GM15510 (cell line): ENCODE measurements around the gene S100A3.

ENCODE experiments used
- POLR2A ChIP-seq: IDR thresholded peaks from 3 replicates; pipeline ENCODE4 v1.6.1; 2011; ENCODE audit warnings: borderline replicate concordance; ENCODE audit not compliant: insufficient read length; ENCODE audit errors: extremely low read depth

S100A3 gene

DNA sequence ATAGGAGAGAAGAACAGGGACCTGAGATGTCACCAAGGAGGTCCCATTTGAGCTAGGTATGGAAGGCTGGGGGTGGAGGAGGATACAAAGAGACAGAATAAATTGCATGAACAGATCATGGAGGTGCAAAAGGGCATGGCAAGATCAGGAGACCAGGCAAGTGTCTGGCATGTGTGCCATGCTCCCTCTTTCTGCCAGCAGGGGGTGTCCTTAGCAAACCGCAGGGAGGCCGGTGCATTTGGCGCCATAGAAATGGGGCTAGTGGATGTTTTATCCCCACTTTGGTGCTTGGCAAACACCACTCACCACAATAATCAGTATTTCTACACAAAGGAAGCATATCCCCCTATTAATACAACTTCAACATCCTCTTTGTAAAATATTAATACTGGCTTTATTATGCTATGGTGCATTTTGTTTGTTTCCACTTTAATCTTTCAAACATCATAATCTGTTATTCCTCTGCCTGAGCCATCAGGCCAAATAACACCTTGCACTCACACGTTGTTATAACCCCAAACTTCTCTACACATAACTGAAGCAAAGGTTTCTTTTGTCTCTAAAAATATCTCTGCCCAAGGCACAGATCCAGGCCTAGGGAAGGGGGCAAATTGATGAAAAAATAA, 39.2 kb downstream of the S100A3 start:
- TF ChIP-seq POLR2A, result no peak

DNA sequence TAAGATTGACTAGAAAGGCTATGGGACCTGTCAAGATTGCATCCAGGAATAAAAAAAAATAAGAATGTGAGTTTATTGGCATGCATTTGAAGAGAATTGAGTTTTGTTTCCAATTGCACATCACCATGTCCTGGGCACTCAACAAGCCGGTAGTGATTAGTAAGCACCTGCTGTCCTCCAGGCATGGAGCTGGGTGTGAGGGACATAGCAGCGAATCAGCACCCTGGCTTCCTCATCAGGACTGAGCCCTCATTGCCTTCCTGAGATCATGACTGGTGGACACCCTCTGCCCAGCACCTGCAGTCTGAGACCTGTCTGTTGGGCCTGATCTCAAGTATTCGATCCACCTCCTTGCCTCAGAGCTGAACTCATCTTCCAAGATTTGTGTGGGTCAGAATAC, 40.0 kb downstream of the S100A3 start:
- no peak for TF ChIP-seq POLR2A

DNA sequence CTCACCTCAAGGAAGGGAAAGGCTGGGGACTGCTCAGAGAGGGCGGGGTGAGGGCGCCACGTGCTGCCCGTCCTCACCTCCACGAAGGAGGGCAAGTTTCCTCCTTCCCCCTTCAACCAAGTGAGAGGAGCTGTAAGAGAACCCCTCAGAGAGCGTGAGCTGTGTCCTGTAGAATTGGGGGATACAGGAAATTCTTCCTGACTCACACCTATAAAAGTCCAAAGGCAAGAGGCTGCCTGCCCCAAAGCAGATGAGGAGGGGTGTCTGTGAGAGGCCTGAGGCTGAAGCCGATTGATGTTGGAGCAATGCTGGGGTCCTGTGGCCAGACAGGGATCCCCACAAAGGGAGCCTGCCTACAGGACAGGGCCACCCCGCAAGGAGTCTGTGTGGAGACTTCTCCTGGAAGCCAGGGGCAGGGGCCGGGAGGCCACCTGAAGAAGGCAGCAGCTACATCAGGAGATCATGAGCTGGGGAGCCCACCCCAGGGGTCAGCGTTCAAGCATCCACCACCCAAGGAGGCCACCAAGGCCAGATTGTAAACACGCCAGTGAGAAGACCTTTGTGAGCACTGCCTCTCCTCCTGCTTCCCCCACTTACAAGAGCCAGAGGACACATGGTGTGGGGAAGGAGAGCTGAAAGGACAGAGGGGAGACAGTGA, 41.0 kb downstream of the S100A3 start:
- no peak for TF ChIP-seq POLR2A

DNA sequence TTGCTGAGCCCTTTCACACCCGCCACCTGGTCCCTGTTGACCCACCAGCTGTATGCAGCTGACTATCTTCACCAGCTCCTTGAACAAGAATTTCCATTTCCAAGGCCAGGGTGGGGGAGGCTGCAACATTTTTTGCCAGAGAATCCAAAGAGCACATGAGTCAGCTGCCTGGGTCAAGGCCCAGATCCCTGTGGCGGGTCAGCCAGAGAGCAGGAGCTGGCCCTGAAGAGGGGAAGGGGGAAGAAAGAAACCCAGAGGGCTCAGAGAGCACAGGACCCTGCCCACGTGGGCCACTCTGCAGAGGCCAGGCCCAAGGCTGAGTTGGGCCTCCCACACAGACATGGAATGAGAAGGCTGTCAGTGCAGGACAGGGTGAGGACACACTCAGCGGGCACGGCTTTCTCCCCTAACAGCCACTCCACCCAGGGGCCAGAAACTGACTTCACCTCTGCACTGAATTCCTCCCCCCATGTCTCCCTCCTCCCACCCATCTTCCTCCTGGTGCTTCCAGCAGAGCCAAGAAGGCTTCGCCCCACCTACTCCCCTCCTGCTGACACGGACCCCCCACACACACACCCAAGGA, 42.1 kb downstream of the S100A3 start:
- TF ChIP-seq POLR2A, result no peak

DNA sequence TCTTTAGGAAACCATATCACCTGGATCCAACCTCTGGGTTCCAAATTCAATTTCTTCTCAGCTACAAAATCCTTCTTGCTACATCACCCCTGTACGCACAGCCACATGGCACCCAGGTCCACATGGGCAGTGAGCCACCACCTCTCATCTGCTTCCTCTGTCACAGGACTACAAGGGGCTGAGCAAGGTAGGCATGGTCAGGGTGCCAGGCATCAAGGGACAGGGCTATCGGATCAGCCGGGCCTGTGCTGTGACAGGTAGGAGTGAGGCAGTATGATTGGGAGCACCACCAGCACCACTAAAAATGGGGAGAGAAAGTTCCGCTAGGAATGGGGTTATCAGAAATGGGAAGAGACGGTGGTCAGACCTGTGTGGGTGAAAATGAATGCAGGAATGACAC, 42.7 kb downstream of the S100A3 start:
- TF ChIP-seq POLR2A, result no peak

DNA sequence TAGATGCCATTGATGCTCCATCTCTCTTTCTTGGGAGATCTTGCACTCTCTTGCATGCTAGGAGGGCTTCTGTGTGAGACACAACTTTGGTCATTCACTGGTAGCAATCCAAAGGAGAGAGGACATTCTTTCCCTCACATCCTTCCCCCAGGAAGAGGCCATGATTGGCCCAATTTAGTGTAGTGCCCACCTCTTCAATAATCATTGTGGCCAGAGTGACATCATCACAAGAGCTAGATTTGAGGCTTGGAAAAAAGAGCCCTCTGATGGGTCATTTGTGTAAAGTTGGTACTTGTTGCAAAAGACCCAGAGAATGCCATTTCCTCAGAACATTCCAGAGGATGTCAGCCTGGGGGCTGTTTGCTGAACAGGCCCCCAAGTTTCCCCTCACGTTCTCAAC, 43.5 kb downstream of the S100A3 start:
- TF ChIP-seq POLR2A, result no peak

DNA sequence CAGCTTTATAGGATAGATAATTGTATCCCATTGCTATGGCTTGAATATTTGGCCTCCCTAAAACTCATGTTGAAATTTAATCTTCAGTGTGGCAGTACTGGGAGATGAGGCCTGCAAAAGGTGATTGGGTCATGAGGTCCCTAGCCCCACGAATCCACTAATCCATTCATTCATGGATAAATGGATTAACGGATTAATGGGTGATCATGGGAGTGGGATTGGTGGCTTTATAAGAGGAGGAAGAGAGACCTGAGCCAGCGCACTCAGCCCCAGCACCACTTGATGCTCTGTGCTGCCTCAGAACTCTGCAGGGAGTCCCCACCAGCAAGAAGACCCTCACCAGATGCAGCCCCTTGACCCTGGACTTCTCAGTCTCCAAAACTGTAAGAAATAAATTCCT, 45.3 kb downstream of the S100A3 start:
- TF ChIP-seq POLR2A, result no peak

DNA sequence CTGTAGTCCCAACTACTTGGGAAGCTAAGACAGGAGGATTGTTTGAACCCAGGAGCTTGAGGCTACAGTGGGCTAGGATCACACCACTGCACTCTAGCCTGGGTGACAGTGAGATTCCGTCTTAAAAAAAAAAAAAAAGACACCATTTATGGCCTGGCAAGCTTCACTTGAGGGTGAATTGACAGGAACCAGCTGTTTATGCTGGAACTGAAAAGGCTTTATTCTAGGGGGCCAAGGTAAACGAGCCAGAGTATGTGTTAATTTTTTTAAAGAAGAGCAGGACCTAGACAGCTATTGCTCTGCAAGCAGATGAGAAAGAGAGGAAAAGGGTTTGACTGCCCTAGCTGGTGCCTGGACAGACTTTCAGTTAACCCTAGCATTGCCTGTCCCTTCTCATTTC, 50.3 kb downstream of the S100A3 start:
- no peak for TF ChIP-seq POLR2A
